Loucy (cell line): ENCODE results near the gene TBC1D1.

ENCODE experiments used
- H2AFZ ChIP-seq: fragments of 200-600 bp; sonication (generic); 2 replicates; pipeline ENCODE4 v1.6.0; 2016; ENCODE audit warnings: antibody characterized with exemption, mild to moderate bottlenecking, low read length, moderate library complexity
- H3F3A ChIP-seq: fragments of 200-600 bp; 2 replicates; pipeline ENCODE4 v1.6.0; 2016; ENCODE audit warnings: antibody characterized with exemption, low read depth, mild to moderate bottlenecking
- H3K27me3 ChIP-seq: fragments of 200-600 bp; sonication (generic); 2 replicates; pipeline ENCODE4 v1.6.1; 2014; ENCODE audit warnings: low read length, mild to moderate bottlenecking; ENCODE audit not compliant: insufficient read depth, poor library complexity, severe bottlenecking
- H3K36me3 ChIP-seq: fragments of 200-600 bp; sonication (generic); 2 replicates; pipeline ENCODE4 v1.6.1; 2016; ENCODE audit warnings: low read length; ENCODE audit not compliant: insufficient read depth
- H3K4me1 ChIP-seq: fragments of 200-600 bp; sonication (generic); 2 replicates; pipeline ENCODE4 v1.5.1; 2014; ENCODE audit warnings: low read length, mild to moderate bottlenecking; ENCODE audit not compliant: insufficient read depth, poor library complexity, severe bottlenecking
- H3K4me2 ChIP-seq: fragments of 200-600 bp; sonication (generic); 2 replicates; pipeline ENCODE4 v1.6.0; 2014; ENCODE audit warnings: antibody characterized with exemption, low read length, low read depth, mild to moderate bottlenecking; ENCODE audit not compliant: poor library complexity, severe bottlenecking
- H3K4me3 ChIP-seq: fragments of 200-600 bp; sonication (generic); 2 replicates; pipeline ENCODE4 v1.5.1; 2014; ENCODE audit warnings: low read length, mild to moderate bottlenecking, mixed read lengths; ENCODE audit not compliant: poor library complexity, severe bottlenecking
- H3K79me2 ChIP-seq: fragments of 200-600 bp; sonication (generic); 2 replicates; pipeline ENCODE4 v1.6.1; 2014; ENCODE audit warnings: low read length; ENCODE audit not compliant: insufficient read depth
- H3K9ac ChIP-seq: fragments of 200-600 bp; sonication (generic); 2 replicates; pipeline ENCODE4 v1.6.0; 2014; ENCODE audit warnings: mild to moderate bottlenecking, low read depth, low read length, moderate library complexity; ENCODE audit not compliant: poor library complexity, severe bottlenecking
- H3K9me2 ChIP-seq: fragments of 200-600 bp; sonication (generic); replicated peaks from 2 replicates; pipeline ENCODE4 v1.6.1; 2016; ENCODE audit warnings: low read depth, low read length, mixed read lengths
- H3K9me3 ChIP-seq: fragments of 200-600 bp; sonication (generic); 2 replicates; pipeline ENCODE4 v1.6.1; 2014; ENCODE audit warnings: mild to moderate bottlenecking, antibody characterized with exemption, low read length, low read depth; ENCODE audit not compliant: insufficient read depth
- H4K20me1 ChIP-seq: fragments of 200-600 bp; sonication (generic); 2 replicates; pipeline ENCODE4 v1.6.0; 2014; ENCODE audit warnings: antibody characterized with exemption, low read length, mild to moderate bottlenecking; ENCODE audit not compliant: insufficient read depth, poor library complexity, severe bottlenecking
- EZH2phosphoT487 ChIP-seq: fragments of 200-600 bp; IDR thresholded peaks from 2 replicates; pipeline ENCODE4 v1.6.1; 2018; ENCODE audit warnings: antibody characterized with exemption, mild to moderate bottlenecking, moderate library complexity, borderline replicate concordance
- TF ChIP-seq, protein P1 (sequence below): fragments of 200-600 bp; sonication (generic); conservative IDR thresholded peaks from 2 replicates; pipeline ENCODE4 v1.5.1; 2014; ENCODE audit warnings: mild to moderate bottlenecking, antibody characterized with exemption, low read length

TBC1D1 gene

DNA sequence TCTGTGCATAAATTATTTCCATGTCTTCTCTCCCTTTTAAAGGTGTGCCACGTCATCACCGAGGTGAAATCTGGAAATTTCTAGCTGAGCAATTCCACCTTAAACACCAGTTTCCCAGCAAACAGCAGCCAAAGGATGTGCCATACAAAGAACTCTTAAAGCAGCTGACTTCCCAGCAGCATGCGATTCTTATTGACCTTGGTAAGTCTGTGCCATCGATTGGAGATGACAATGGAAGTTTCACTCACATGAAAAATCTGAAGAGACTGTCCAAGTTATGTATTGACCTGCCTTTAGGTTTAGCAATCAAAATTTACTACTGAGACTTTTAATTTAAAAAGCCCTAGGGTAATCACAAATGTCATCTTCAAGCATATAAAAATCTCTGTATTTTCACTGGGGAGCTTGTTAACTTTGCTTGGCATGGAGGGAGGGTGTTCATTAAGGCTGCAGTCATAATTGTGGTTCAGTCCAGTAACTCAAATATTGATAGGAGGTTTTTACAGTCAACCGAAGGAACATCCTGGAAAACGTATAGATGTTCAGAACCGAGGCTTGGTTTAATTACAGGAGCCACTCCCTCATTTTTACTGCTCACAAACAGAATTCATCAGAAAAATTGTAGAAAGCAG, 212.2 kb downstream of the TBC1D1 start:
- Histone ChIP-seq H3K4me2 (no peak overlapping the region), H3F3A (no peaks in the 10 kb centered on the region), H3K27me3 (no peaks in the 10 kb centered on the region), H4K20me1 (no peaks in the 10 kb centered on the region), H3K36me3 (peaks cover 27% of the 10 kb centered on the region; the same call in 1 of the 2 replicates), H2AFZ (no peak overlapping the region), H3K9ac (no peak overlapping the region), H3K9me3 (no peaks in the 10 kb centered on the region), H3K4me3 (no peak overlapping the region), H3K9me2 (no peaks in the 10 kb centered on the region), H3K4me1 (no peaks in the 10 kb centered on the region), H3K79me2 (no peaks in the 10 kb centered on the region)
- TF ChIP-seq, protein P1, sequence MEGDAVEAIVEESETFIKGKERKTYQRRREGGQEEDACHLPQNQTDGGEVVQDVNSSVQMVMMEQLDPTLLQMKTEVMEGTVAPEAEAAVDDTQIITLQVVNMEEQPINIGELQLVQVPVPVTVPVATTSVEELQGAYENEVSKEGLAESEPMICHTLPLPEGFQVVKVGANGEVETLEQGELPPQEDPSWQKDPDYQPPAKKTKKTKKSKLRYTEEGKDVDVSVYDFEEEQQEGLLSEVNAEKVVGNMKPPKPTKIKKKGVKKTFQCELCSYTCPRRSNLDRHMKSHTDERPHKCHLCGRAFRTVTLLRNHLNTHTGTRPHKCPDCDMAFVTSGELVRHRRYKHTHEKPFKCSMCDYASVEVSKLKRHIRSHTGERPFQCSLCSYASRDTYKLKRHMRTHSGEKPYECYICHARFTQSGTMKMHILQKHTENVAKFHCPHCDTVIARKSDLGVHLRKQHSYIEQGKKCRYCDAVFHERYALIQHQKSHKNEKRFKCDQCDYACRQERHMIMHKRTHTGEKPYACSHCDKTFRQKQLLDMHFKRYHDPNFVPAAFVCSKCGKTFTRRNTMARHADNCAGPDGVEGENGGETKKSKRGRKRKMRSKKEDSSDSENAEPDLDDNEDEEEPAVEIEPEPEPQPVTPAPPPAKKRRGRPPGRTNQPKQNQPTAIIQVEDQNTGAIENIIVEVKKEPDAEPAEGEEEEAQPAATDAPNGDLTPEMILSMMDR: no peak
- no peak for TF ChIP-seq EZH2phosphoT487

DNA sequence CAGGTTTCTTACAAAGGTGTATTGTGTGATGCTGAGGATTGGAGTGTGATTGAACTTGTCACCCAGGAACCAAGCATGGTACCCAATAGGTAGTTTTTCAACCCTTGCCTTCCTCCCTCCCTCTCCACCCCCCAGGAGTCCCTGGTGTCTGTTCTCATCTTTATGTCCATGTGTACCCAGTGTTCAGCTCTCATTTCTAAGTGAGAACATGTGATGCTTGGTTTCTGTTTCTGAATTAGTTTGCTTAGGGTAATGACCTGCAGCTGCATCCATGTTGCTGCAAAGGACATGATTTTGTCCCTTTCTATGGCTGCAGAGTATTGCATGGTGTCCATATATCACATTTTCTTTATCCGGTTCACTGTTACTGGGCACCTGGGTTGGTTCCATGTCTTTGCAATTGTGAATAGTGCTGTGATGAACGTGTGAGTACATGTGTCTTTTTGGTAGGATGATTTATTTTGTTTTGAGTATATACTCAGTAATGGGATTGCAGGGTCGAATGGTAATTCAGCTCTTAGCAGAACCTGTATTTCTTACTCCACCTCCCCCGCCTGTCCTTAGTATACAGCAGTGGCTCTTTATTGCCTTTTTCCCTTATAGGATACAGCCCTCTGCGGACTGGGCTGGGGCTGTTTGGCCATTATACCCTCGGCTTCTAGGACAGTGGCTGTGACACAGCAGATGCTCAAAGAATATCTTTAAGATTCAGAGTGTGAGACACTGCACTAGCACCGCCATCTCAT, 214.8 kb downstream of the TBC1D1 start:
- H3K4me2 ChIP-seq: no peak overlapping the region
- TF ChIP-seq, protein P1: no peak
- TF ChIP-seq EZH2phosphoT487: no peak
- no peaks in the 10 kb centered on the region for H3K4me1 ChIP-seq

DNA sequence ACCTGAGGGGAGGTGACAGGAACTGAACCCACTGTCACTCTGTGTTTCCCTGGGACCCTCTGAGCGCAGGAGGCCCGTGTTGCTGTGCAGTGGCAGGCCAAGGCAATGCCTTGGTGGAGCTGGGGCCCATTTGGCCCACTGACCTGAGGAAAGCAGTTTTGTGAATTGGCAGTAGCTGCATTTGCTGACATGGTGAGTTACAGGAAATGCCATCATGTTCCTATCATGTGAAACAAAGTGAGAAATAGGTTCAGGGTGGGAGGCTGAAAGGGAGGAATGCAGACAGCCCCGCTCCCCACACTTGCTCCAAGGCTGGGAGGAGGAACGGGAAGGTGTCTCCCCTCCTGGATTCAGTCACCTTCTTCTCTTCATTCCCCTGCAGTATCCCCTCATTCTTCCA, 215.4 kb downstream of the TBC1D1 start:
- Histone ChIP-seq H3K27me3 (no peaks in the 10 kb centered on the region), H4K20me1 (no peaks in the 10 kb centered on the region), H3K9me3 (no peaks in the 10 kb centered on the region), H3K36me3 (peaks cover 20% of the 10 kb centered on the region; the same call in 1 of the 2 replicates), H3K79me2 (no peaks in the 10 kb centered on the region), H3F3A (no peaks in the 10 kb centered on the region), H3K4me1 (no peaks in the 10 kb centered on the region), H3K9me2 (no peaks in the 10 kb centered on the region), H3K4me2 (no peak overlapping the region), H2AFZ (no peak overlapping the region), H3K4me3 (no peak overlapping the region), H3K9ac (no peak overlapping the region)
- TF ChIP-seq, protein P1: no peak
- TF ChIP-seq EZH2phosphoT487: no peak

More for the DNA sequence above, 214.8 kb downstream of the TBC1D1 start:
- H3K9ac ChIP-seq: no peak overlapping the region
- H3K27me3 ChIP-seq: no peaks in the 10 kb centered on the region
- H3K36me3 ChIP-seq: peaks cover 20% of the 10 kb centered on the region; the same call in 1 of the 2 replicates
- no peaks in the 10 kb centered on the region for H3K79me2 ChIP-seq
- no peaks in the 10 kb centered on the region for H3F3A ChIP-seq
- no peaks in the 10 kb centered on the region for H3K9me2 ChIP-seq
- H4K20me1 ChIP-seq: no peaks in the 10 kb centered on the region
- no peak overlapping the region for H3K4me3 ChIP-seq
- H2AFZ ChIP-seq: no peak overlapping the region
- H3K9me3 ChIP-seq: no peaks in the 10 kb centered on the region
